Endothelial cell of umbilical vein (primary cell): ENCODE data around the gene SCAP.

Experiments
- EZH2 ChIP-seq: IDR thresholded peaks from 2 replicates; pipeline ENCODE4 v1.6.1; 2012; ENCODE audit warnings: borderline replicate concordance, low read depth, mild to moderate bottlenecking, moderate library complexity, low read length, inconsistent platforms; ENCODE audit not compliant: severe bottlenecking
- POLR2A ChIP-seq: IDR thresholded peaks from 2 replicates; pipeline ENCODE4 v1.6.1; 2012; ENCODE audit warnings: low read depth, mild to moderate bottlenecking, control low read depth, low read length
- TF ChIP-seq, protein P1 (sequence below): IDR thresholded peaks from 2 replicates; pipeline ENCODE4 v1.6.1; 2011; ENCODE audit not compliant: insufficient read depth, insufficient read length
- TF ChIP-seq, protein P2 (sequence below), 2 donors: IDR thresholded peaks; 1 replicate in 1 of 2; 2 replicates in 1 of 2; pipeline ENCODE4 v1.5.1; 2011; ENCODE audit warnings: low read length in 2 of 2, mild to moderate bottlenecking in 2 of 2, moderate library complexity in 2 of 2, control low read depth in 1 of 2, inconsistent platforms in 1 of 2, low read depth in 1 of 2; ENCODE audit not compliant: insufficient read depth in 1 of 2; ENCODE audit errors: extremely low read depth in 1 of 2

DNA sequence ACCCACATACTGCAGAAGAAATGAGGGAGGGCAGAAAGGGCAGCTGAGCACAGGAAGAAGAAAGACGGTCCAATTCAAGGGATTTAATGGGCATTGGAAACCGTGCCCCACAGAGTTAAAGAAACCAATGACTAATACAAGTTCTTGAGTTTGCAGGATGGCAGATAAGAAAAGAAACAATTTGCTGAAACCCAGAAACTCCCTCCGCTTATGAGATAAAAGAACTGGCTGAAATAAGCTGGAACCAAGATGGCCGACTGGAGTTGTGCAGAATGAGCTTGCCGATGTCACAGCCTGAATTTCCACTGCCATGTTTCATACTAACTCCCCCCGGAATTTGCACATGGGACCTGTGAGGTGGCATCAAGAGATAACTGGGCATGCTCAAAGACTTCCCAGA is 47.1 kb downstream of the SCAP start:
- TF ChIP-seq, protein P1, sequence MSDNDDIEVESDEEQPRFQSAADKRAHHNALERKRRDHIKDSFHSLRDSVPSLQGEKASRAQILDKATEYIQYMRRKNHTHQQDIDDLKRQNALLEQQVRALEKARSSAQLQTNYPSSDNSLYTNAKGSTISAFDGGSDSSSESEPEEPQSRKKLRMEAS: no peak
- TF ChIP-seq, protein P2, sequence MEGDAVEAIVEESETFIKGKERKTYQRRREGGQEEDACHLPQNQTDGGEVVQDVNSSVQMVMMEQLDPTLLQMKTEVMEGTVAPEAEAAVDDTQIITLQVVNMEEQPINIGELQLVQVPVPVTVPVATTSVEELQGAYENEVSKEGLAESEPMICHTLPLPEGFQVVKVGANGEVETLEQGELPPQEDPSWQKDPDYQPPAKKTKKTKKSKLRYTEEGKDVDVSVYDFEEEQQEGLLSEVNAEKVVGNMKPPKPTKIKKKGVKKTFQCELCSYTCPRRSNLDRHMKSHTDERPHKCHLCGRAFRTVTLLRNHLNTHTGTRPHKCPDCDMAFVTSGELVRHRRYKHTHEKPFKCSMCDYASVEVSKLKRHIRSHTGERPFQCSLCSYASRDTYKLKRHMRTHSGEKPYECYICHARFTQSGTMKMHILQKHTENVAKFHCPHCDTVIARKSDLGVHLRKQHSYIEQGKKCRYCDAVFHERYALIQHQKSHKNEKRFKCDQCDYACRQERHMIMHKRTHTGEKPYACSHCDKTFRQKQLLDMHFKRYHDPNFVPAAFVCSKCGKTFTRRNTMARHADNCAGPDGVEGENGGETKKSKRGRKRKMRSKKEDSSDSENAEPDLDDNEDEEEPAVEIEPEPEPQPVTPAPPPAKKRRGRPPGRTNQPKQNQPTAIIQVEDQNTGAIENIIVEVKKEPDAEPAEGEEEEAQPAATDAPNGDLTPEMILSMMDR (IDR thresholded peaks at IDR 0.05; ENCODE audit: extremely low read depth in 1 of 2, insufficient read depth in 1 of 2, low read depth in 1 of 2, low read length in 2 of 2): no peak
- TF ChIP-seq POLR2A (no peak), EZH2 (no peak)
